Activated gamma-delta T cell (primary cell): Measurements from ENCODE around the gene MRPS27.
A peak's percentile ranks its signal among the peaks of the same experiment; 100 is the strongest.
"Not testable (repeated sequence)": the region's sequence is repeated elsewhere in the genome, so short reads cannot be mapped to it uniquely, and the experiment has no call there.

Experiments used
- DNase-seq: peaks from one replicate; lab custom pipeline; 2025; lab: John Stamatoyannopoulos, UW

The MRPS27 gene

DNA sequence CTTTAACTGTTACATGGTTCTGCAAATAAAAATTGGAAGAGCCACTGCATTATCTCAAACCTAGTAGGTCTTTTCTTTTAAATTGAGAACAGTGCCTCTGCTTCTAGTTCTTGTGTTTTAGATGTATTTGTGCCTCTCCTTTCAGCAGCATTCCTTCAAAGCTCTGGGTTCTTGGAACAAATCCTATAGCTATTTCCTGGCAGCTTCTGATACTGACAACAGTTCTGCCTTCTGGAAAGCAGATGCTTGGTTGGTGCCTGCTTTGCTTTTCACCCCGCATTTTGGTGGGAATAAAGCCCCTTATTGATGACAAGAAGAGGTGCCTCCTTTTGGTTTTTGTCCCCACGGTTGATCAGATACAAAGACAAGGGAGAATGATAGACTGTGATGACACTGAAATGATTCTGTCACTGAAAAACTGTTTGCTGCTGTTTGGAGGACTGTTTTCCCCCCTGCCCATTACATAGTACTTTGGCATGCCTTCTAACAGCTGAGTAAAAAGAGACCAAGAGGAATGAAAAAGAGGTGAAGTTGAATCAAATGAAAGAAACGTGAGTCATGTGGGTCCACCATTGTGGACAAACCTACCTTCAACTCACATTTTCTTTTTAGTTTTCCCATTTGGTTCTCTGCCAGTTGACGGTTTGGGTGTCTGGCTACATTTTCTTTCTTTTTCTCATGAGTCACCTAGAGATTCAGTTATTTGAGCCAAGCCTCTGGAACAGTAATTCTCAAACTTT, 5.7 kb upstream of the MRPS27 start:
- no peak for DNase-seq

DNA sequence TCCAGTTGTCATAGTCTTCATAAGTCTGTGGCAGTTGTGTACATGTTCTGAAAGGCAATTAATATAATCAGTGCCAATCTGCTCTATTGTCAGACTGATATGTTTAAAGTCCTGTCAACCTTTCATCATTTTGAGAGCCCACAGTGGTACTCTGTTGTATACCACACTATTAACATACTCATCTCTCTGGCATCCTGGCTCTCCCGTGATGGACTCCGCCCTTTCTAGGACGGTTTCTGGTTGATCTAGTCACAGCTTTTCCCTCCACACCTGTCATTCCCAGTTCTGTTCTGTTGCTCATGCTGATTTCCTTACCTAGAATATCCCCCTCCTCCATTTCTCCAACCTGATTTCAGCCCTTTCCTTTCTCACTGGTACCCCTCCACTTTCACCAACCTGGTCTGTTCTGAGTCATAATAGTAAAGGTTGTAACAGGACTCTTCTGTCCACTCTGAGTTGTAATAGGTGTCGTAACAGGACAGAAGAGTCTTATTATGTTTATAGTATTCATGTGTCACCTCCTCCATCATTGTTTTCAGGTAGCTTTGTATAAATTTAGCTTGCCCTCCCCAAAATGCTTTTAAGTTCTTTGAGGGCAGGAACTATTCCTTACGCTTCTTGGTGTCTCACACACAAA, 4.3 kb upstream of the MRPS27 start:
- DNase-seq: no peak

DNA sequence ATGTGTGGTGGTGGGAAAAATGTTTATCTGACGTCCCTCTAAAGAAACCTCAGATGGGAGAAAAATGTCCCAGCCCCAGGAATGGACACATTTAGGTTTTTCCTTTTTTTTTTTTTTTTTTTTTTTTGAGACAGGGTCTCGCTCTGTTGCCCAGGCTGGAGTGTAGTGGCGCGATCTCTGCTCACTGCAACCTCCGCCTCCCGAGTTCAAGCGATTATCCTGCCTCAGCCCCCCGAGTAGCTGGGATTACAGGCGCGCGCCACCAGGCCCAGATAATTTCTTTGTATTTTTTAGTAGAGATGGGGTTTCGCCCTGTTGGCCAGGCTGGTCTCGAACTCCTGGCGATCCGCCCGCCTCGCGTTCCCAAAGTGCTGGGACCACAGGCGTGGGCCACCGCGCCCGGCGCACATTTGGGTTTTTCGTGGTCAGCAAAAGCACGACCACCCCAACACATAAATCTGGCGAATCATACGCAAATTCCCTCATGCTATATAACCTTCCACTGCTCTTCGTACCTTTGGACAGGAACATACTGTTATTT, 535 bp downstream of the MRPS27 start:
- DNase-seq: not testable (repeated sequence)

DNA sequence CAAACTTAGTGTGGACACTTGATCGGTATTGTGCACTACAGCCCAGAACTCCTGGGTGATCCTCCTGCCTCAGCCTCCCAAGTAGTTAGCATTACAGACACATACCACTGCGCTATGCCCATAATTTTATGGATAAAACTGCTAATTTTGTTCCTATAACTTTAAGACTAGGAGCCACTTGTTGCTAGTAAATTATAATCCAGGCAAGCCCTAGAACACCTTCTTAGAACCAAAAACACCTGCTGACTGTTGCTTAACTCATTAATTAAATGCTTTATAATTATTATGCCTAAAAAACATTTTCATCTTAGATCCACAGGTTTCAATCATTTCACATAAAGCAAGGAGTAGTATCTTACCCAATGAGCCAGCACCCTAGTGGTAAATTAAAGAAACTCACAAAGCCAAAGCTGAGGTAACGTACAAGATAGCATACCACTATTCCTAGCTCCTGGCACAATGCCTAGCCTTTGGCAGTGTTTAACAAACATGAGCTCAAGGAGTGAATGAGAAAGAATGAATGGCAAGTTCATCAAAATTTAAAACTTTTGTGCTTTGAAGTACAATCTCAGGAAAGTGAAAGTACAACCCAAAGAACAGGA, 5.4 kb downstream of the MRPS27 start:
- no peak for DNase-seq

DNA sequence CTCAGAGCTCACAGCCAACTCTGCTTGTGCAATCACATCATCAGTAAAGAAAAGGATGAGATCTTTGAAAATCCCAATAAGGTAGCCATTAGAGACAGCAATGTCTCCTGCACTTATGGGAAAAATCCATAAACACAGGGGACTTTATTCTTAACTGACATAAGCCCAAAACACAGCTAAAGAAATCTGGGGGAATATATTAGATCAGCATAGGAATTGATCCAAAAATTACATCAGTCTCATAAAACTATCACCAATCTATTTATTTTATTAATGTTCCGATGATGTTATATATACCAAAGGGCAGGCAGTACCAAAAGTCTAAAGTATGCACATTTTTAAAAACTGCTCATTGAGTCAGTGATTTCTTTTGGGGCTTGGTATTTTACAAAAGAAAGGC, 6.9 kb downstream of the MRPS27 start:
- DNase-seq: no peak

DNA sequence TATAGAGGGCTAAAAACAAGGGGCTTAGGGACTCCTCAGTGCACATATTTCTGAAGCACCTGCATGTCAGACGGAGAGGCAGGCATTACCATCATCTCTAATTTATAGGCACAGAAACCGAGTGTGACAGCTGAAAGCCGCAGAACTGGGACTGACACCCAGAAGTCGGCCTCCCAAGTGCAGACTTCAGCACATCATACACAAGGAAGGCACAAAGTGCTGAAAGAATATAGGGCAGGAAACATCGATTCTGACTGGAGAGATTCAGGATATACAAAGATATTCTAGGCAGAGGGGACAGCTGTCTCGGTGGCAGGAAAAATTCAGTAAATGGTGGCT, 11.2 kb downstream of the MRPS27 start:
- no peak for DNase-seq

DNA sequence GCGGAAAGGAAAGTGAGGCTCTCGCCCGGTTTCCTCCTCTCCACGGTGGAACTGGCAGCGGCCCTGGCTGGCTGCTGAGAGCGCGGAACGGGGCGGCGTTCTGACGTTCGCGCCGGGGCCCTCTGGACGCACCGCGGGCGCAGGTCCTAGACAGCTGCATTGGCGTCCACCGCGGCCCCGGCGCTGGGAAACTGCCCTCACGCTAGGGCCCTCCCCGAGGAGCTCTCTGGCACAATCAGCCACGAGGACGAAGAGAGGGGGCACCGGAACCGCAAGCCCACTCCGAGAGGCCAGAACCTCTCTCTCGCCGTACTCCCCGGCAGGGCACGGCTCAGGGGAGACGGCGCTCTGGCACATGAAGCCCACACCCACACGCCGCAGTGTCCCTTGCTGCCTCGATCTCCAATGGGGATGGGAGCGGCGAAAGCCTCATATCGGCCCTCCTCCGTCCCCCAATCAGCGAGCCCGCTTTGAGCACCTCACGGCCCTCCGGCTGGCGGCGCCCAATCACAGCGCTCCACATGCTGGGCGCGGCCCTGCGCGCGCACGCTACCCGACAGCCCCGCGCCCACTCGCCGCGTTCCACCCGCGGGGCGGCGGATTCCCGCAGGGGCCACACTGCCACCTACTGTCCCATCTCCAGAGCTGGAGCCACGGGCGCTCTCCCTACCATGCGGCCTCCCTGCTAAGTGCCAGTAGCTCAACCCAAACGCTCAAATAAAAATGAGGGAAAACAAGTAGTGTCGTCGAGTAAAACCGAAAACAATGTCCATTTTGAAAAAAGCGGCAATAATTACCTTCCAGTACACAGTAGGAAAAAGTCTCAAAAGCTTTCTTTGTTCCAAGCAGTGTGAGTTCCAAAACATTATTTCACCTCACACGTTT, 11.8 kb downstream of the MRPS27 start:
- DNase-seq: peak; percentile 95

DNA sequence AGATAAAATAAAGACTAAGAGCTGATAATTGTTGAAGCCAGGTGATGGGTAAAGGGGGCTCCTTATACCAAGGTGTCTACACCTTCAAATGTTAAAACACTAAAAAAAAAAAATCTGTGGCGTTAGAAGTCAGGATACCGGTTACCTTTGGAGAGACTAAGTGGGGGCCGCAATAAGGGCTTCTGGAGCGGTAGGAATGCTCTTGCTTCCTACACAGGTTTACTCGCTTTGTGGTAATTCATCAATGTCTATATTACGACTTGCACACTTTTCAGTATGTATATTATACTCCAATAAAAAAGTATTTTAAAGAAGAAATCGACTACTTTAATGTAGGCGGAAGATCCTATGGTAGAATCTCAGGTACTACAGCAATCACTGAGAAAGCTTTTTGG, 12.5 kb downstream of the MRPS27 start:
- no peak for DNase-seq

DNA sequence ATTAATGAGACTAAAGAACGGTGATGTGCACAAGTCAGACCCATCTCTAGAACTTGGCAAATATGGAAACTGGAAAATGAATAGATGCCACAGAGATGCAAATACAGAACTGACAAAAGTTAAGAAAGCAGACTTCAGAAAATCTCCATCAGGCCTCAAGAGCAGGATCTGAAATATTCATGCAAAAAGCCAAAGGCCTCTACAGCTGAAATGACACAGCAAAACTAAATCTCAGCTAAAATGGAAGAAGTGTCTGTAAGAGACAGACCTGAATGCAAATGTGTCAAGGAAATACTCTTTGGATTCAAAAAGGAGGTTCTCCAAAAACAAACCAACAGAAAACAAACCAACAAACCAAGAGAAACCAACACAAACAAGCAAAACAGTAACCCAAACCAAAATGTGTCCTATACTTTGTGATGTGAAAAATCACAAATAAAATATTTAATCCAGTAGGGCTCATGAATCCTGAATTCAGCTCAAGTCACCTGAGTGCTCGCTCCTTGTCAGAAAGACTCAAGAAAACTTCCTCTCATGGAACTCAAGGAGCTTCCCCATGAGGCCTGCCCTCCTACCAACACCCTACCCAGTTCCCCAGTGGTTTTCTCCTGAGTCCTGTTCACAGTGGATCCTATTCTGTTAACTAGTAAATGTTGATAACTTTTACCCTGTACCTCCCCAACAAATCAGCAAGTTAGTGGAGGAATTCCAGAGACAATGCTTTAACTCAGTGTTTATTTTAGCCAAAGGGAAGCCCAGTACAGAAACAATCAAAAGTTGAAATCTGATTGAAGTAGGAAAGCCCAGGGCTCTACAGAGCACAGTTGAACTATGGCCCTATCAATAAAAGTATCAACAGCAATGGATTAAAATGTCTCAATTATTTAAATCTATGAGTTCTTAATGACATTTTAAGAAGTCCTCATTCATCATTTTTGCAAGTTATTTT, 14.6 kb downstream of the MRPS27 start:
- no peak for DNase-seq

DNA sequence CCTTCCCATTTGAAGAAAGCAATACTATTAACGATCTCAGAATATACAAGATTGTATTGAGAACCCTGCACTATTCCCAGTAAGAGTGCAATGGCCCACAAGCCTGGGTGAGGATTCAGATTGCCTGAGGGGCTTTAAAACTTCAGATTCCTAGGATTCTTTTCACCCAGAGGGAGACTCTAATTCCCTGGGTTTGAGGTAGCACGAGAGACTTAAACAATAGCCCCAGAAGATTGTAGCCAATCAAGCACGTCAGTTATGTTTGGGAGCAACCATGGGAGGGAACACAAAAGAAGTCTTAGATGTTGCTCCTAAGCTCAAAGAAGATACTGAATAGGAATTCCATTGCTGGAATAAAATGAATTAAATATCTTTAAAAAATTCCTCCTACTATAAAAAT, 17.9 kb downstream of the MRPS27 start:
- no peak for DNase-seq

DNA sequence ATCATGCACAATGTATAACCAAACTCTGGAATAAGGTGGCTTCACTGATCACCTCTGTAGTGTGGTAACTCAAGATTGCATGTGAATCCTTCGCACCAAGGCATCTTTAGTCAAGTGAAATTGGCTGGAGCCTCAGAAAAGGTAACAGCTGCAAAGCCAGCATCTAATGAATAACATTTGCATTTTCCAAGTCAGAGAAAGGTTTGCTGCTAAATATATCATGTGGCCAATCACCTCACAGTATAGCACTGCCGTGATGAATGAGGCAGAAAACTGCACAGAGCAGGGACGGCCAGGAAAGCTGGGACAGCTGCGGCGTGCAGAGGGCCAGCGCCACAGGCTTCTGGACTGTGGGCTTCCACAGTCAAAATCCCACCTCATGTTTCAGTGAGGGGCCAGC, 18.5 kb downstream of the MRPS27 start:
- no peak for DNase-seq

DNA sequence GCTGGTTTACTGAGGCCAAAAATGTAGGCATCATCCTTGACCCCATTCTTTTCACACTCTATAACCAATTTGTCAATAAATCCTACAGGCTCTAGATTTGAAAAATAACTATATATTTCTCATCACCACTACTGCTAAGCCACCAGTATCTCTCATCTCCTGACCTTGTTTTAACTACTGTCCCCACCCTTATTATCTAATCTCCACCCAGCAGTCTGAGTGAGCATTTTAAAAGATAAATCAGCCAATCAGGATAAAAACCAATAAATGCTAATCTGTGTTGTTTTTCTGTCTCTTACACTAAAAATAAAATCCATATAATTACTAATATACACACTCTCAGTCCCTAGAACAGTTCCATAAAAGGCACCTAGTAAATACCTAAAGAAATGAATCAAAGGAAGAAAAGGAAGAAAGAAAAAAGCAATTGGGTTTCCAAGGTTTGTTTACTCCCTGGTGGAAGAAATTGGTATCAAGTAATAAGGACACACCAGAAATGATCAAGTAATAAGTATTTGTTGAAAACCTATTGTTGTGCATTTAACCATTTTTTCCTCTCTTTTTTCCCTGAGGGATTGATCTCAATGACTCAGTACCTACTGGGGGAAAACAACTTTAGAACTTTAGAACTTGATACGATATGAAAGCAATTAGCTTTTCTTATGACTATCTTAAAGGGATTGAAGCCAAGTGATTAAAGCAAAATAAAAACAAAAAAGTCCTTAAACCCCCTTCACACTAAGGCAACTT, 19.3 kb downstream of the MRPS27 start:
- no peak for DNase-seq

DNA sequence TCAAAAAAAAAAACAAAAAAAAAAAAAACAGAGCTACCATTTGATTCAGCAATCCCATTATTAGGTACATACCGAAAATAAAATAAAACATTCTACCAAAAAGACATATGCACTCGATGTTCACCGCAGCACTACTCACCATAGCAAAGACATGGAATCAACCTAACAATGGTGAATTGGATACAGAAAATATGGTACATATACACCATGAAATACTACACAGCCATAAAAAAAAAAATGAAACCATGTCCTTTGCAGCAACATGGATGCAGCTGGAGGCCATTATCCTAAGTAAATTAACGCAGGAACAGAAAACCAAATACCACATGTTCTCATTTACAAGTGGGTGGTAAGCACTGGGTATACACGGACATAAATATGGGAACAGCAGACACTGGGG, 21.3 kb downstream of the MRPS27 start:
- DNase-seq: no peak

DNA sequence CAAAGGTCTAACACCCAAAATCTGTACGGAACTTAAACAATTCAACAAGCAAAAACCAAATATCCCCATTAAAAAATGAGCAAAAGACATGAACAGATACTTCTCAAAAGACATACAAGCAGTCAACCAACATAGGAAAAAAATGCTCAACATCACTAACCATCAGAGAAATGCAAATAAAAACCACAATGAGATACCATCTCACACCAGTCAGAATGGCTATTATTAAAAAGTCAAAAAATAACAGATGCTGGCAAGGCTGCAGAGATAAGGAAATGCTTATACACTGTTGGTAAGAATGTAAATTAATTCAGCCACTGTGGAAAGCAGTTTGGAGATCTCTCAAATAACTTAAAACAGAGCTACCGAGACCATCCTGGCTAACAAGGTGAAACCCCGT, 21.9 kb downstream of the MRPS27 start:
- not testable (repeated sequence) for DNase-seq

DNA sequence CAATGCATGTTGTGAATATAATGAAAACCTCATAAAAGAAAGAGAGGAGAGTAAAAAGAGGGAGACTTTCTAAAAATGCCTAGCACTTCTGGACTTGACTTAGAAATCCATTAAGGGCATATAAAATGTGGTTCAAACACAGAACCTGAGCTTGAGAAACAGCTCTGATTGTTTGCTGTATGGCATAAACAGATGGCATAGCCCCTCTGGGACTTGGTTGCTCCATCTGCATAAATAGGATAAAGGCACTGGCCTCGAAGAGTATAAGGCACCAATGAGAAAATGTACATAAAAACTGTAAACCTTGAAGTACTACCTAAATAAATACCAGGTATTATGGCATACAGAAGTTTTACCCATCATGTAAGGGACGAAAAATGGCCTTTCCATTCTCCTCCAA, 23.8 kb downstream of the MRPS27 start:
- DNase-seq: no peak

DNA sequence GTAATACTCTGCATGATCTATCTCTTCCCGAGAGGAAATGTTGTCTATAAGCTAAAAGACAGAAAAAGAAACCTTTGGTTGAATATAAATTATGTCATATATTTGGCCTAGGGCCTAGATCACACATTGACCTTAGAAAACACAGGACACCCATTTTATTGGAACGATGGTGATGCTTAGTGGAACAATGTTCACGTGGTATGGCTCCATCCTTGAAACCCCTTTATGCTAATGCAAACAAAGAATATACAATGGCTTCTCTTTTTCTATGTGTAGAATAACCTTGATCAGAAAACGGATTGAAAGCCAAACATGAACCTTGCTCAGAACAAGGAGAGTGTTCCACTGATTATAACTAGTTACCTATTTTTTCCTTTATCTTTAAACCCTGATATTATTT, 24.5 kb downstream of the MRPS27 start:
- no peak for DNase-seq

DNA sequence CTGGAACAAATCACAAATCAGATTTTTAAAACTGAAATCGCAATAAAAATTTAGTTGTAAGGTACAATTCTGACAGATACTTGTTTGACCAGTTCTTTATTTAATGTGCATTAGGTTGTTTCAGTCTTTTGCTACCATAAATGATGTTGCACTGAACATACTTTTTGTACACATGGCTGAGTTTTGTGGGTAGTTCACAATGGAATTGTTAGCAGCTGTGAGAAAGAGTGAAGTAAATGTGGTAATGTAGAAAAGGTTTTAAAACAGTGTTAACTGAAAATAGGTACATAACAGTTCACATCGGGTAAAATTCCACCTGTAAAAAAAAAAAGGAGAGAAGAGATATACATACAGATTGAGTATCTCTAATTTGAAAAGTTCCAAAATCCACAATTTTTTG, 25.6 kb downstream of the MRPS27 start:
- DNase-seq: no peak

DNA sequence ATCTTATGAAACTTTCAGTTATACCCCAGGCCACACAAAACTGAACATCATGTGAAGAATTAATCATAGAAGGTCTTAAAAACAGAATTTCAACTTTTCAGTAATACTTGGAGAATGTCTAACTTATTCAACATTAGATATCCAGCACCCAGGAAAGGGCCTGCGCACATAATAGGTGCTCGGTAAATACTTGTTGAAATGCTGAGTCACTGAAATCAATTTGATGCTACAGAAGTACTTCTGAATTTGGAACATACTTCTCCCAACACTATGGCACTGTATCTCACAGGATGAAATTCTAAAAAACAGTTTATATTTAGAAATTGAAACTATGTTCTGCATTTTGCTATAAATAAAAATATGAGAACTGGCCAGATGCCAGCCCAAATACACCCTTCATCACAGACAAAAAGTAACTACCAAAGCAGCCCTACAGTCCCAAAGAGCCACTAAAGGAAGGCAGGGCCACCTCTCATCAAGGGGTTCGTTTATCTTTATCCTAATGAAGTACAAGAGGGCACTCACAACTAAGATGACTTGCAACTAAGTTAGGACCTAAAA, 26.5 kb downstream of the MRPS27 start:
- no peak for DNase-seq

DNA sequence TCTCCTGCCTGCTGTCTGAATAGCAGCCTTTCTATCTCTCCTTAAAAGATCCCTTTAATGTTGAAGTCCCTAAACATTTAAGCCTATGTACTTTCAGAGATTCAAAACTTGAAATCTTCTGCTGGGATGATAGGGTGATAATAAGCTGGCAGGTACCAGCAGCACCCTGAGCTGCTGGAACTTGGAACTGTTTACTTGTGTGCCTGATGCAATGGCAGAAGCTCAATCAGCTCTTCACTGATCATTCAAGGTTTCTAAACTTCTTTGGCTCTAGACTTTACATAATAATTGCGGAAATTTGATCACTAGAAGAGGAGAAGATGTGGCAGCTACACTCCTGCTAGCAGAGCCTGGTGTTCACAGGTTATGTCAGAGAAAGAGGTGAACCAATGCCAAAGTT, 27.6 kb downstream of the MRPS27 start:
- DNase-seq: no peak

DNA sequence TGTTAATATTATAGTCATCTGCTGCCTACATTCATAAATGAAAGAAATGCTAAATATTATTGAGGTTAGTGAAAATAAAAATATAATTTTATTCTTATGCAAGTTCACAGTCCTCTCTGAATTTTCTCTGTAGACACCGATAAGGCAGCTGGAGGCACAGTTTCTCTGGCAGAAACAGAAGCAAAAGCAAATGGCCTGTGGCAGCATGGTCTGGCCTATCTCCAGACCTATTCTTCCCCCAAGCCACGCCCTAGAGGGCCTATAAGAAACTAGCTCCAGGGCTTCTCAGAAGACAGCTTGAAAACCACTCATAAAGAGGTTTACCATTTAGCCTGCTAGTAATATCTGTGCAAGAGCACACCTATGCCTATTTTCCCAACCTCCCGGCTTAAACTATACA, 28.4 kb downstream of the MRPS27 start:
- DNase-seq: no peak
